Neural cell (in vitro differentiated cells): ENCODE data around the gene MYO15A.

Source experiments
- EP300 ChIP-seq: fragments of 450-650 bp; conservative IDR thresholded peaks from 2 replicates; pipeline ENCODE4 v1.6.1; 2014; ENCODE audit warnings: antibody characterized with exemption, mild to moderate bottlenecking, moderate library complexity; ENCODE audit not compliant: poor library complexity, severe bottlenecking
- EZH2 ChIP-seq: fragments of 200-600, 300-800 bp; shearing (Covaris generic), sonication (generic); IDR thresholded peaks from 2 replicates; pipeline ENCODE4 v1.6.1; 2014; ENCODE audit warnings: antibody characterized with exemption, low read length, borderline replicate concordance, mild to moderate bottlenecking; ENCODE audit not compliant: insufficient read depth, poor library complexity, severe bottlenecking
- MXI1 ChIP-seq: fragments of 450-650 bp; conservative IDR thresholded peaks from 2 replicates; pipeline ENCODE4 v1.6.1; 2014; ENCODE audit warnings: antibody characterized with exemption, mild to moderate bottlenecking; ENCODE audit not compliant: poor library complexity, severe bottlenecking
- POLR2AphosphoS5 ChIP-seq: IDR thresholded peaks from 2 replicates; pipeline ENCODE4 v1.6.1; 2012
- RAD21 ChIP-seq: fragments of 450-650 bp; conservative IDR thresholded peaks from 2 replicates; pipeline ENCODE4 v1.6.1; 2014; ENCODE audit warnings: antibody characterized with exemption, mild to moderate bottlenecking, moderate library complexity
- SMC3 ChIP-seq: fragments of 450-650 bp; conservative IDR thresholded peaks from 2 replicates; pipeline ENCODE4 v1.6.1; 2014; ENCODE audit warnings: antibody characterized with exemption, mild to moderate bottlenecking, moderate library complexity; ENCODE audit not compliant: poor library complexity
- TAF1 ChIP-seq: IDR thresholded peaks from 2 replicates; pipeline ENCODE4 v1.6.1; 2012; ENCODE audit warnings: low read depth
- TF ChIP-seq, protein P1 (sequence below): fragments of 450-650 bp; IDR thresholded peaks from 2 replicates; pipeline ENCODE4 v1.5.1; 2014; ENCODE audit warnings: antibody characterized with exemption, mild to moderate bottlenecking, moderate library complexity; ENCODE audit not compliant: poor library complexity, severe bottlenecking
- TF ChIP-seq, protein P2 (sequence below): IDR thresholded peaks from 2 replicates; pipeline ENCODE4 v1.6.1; 2012; ENCODE audit warnings: borderline replicate concordance

DNA sequence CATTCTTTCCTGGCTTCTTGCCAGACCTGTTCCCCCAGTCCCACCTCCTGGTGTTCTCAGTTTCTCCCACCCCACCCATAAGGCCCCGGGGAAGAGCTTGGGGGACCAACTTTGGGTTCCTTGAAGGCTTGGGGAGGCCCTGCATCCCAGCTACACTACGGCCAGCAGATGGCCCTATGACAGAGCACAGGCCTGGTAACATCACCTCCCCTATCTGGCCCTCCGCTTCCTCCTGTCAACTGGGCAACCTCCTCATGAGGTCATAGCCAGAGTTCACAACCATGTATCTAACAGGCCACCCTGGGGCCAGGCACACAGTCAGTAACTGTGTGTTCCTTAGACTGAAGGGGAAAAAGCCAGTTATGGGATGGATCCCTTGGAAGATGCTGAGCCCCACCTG lies 31.4 kb downstream of the MYO15A start:
- TF ChIP-seq, protein P1, sequence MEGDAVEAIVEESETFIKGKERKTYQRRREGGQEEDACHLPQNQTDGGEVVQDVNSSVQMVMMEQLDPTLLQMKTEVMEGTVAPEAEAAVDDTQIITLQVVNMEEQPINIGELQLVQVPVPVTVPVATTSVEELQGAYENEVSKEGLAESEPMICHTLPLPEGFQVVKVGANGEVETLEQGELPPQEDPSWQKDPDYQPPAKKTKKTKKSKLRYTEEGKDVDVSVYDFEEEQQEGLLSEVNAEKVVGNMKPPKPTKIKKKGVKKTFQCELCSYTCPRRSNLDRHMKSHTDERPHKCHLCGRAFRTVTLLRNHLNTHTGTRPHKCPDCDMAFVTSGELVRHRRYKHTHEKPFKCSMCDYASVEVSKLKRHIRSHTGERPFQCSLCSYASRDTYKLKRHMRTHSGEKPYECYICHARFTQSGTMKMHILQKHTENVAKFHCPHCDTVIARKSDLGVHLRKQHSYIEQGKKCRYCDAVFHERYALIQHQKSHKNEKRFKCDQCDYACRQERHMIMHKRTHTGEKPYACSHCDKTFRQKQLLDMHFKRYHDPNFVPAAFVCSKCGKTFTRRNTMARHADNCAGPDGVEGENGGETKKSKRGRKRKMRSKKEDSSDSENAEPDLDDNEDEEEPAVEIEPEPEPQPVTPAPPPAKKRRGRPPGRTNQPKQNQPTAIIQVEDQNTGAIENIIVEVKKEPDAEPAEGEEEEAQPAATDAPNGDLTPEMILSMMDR, result no peak
- TF ChIP-seq EZH2 (no peak), POLR2AphosphoS5 (no peak), TAF1 (no peak), EP300 (no peak), RAD21 (no peak), SMC3 (no peak), MXI1 (no peak)
- TF ChIP-seq, protein P2, sequence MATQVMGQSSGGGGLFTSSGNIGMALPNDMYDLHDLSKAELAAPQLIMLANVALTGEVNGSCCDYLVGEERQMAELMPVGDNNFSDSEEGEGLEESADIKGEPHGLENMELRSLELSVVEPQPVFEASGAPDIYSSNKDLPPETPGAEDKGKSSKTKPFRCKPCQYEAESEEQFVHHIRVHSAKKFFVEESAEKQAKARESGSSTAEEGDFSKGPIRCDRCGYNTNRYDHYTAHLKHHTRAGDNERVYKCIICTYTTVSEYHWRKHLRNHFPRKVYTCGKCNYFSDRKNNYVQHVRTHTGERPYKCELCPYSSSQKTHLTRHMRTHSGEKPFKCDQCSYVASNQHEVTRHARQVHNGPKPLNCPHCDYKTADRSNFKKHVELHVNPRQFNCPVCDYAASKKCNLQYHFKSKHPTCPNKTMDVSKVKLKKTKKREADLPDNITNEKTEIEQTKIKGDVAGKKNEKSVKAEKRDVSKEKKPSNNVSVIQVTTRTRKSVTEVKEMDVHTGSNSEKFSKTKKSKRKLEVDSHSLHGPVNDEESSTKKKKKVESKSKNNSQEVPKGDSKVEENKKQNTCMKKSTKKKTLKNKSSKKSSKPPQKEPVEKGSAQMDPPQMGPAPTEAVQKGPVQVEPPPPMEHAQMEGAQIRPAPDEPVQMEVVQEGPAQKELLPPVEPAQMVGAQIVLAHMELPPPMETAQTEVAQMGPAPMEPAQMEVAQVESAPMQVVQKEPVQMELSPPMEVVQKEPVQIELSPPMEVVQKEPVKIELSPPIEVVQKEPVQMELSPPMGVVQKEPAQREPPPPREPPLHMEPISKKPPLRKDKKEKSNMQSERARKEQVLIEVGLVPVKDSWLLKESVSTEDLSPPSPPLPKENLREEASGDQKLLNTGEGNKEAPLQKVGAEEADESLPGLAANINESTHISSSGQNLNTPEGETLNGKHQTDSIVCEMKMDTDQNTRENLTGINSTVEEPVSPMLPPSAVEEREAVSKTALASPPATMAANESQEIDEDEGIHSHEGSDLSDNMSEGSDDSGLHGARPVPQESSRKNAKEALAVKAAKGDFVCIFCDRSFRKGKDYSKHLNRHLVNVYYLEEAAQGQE, result no peak
